Brain microvascular endothelial cell (primary cell): ENCODE measurements around the gene HOXB3.
A peak's percentile ranks its signal among the peaks of the same experiment; 100 is the strongest.

Experiments
- DNase-seq: peaks from one replicate; pipeline ENCODE4 v3.0.0-alpha.2; 2020
- H3K27ac ChIP-seq: fragments of 250-450 bp; sonication (Bioruptor Pico); 2 replicates; pipeline ENCODE4 v1.5.1; 2020; ENCODE audit warnings: mild to moderate bottlenecking, moderate library complexity
- H3K27me3 ChIP-seq: fragments of 250-450 bp; sonication (Bioruptor Pico); replicated peaks from 2 replicates; pipeline ENCODE4 v1.5.1; 2020; ENCODE audit warnings: mild to moderate bottlenecking
- H3K36me3 ChIP-seq: fragments of 250-450 bp; sonication (Bioruptor Pico); replicated peaks from 2 replicates; pipeline ENCODE4 v1.5.1; 2020; ENCODE audit warnings: mild to moderate bottlenecking
- H3K4me3 ChIP-seq: 2 replicates; pipeline ENCODE4 v1.5.1; 2011; ENCODE audit warnings: low read depth, mild to moderate bottlenecking, control low read depth, low read length, moderate library complexity
- CTCF ChIP-seq: IDR thresholded peaks from 2 replicates; pipeline ENCODE4 v1.5.1; 2011; ENCODE audit warnings: low read depth, mild to moderate bottlenecking, moderate library complexity, low read length, control low read depth, inconsistent platforms; ENCODE audit errors: missing control alignments
- in situ Hi-C: cut with HindIII; loops from 2 replicates; pipeline ENCODE4 v1.10.0; 2017; ENCODE audit warnings: low sequenced_read_pairs, low pct_ligation_motif_present

The HOXB3 gene

GRCh38 chr17:48563385-48563838 is 26.6 kb downstream of the HOXB3 start:
- H3K4me3 ChIP-seq = peak overlapping the region; percentile 43
- H3K27ac ChIP-seq = no peak overlapping the region
- in situ Hi-C loops = no loop called here
- no peaks in the 10 kb centered on the region for H3K36me3 ChIP-seq
- TF ChIP-seq CTCF = no peak
- peaks cover 97% of the 10 kb centered on the region for H3K27me3 ChIP-seq
- DNase-seq = no peak

- no peak for TF ChIP-seq CTCF
- in situ Hi-C loops = no loop called here
Measured at GRCh38 chr17:48562934-48563333, 27.1 kb downstream of the HOXB3 start.

GRCh38 chr17:48561884-48562810 is 27.9 kb downstream of the HOXB3 start:
- Histone ChIP-seq H3K27me3 (peaks cover 95% of the 10 kb centered on the region), H3K27ac (no peak overlapping the region), H3K36me3 (no peaks in the 10 kb centered on the region), H3K4me3 (peak overlapping the region; percentile 13)
- in situ Hi-C loops = no loop called here
- peak; percentile 65 for TF ChIP-seq CTCF
- DNase-seq = no peak

More at GRCh38 chr17:48562934-48563333, 27.1 kb downstream of the HOXB3 start:
- Histone ChIP-seq H3K27ac (no peak overlapping the region), H3K27me3 (peaks cover 97% of the 10 kb centered on the region), H3K36me3 (no peaks in the 10 kb centered on the region), H3K4me3 (peak overlapping the region; percentile 43)
- no peak for DNase-seq

GRCh38 chr17:48559840-48560817 is 29.9 kb downstream of the HOXB3 start:
- DNase-seq = no peak
- Histone ChIP-seq H3K4me3 (no peak overlapping the region), H3K36me3 (no peaks in the 10 kb centered on the region), H3K27me3 (peaks cover 90% of the 10 kb centered on the region), H3K27ac (no peak overlapping the region)
- in situ Hi-C loops = no loop called here
- TF ChIP-seq CTCF = no peak

GRCh38 chr17:48559122-48559839 is 30.8 kb downstream of the HOXB3 start:
- no peak for DNase-seq
- in situ Hi-C loops = no loop called here
- no peaks in the 10 kb centered on the region for H3K36me3 ChIP-seq

More at GRCh38 chr17:48559122-48559839, 30.8 kb downstream of the HOXB3 start:
- Histone ChIP-seq H3K4me3 (no peak overlapping the region), H3K27me3 (peaks cover 90% of the 10 kb centered on the region), H3K27ac (no peak overlapping the region)
- TF ChIP-seq CTCF = no peak
